Measurements from ENCODE around the gene C10orf53.
"Not testable (repeated sequence)": the region's sequence is repeated elsewhere in the genome, so short reads cannot be mapped to it uniquely, and the experiment has no call there.

The C10orf53 gene

DNA sequence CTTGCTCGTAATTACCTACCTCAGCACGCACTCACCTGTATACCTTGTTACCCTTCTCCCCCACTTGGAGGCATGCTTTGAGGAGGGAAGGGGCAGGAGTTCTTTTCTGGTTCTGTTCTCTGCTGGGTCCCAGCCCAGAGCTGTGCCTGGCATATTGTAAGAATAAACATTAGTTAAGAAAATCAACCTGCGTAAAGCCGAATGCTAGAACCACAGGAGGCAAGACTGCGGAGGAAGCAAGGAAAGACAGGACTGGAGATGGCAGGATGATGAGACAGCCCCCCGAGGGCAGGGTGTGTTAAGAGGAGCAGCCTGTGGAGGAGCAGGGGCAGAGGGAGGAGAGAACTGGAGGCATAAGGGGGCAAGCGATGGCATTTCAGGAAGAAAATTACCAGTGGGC lies 9.5 kb downstream of the C10orf53 start:
- no peak for FAIRE-seq

DNA sequence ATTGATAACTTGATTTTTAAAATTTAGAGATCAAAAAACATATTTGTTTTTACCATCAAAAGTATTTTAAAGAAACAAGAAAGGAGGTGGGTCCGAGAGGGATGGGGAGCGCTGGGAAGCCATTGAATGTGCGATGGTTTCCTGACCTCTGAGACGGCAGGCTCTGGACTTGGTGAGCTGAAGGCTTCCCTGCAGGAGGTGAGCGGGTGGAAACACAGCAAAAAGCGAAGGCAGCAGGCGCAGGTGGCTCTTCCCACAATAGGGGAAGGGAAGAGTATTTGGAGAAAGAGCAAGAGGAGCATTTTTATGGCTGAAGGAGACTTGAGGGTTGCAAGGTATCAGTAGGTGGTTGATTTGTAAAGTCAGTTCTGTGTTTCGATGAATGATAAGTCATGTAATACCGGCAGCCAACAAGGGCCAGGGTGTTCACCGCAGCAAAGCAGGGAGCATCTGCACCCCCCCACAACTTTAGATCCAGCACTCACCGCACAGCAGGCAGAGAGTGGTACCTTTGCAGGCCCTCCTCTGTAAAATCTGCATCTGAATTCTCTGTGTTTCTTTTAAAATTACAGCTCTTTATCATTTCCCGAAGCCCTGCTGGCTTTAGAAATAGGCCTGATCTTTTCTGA lies 10.5 kb downstream of the C10orf53 start:
- FAIRE-seq: no peak

DNA sequence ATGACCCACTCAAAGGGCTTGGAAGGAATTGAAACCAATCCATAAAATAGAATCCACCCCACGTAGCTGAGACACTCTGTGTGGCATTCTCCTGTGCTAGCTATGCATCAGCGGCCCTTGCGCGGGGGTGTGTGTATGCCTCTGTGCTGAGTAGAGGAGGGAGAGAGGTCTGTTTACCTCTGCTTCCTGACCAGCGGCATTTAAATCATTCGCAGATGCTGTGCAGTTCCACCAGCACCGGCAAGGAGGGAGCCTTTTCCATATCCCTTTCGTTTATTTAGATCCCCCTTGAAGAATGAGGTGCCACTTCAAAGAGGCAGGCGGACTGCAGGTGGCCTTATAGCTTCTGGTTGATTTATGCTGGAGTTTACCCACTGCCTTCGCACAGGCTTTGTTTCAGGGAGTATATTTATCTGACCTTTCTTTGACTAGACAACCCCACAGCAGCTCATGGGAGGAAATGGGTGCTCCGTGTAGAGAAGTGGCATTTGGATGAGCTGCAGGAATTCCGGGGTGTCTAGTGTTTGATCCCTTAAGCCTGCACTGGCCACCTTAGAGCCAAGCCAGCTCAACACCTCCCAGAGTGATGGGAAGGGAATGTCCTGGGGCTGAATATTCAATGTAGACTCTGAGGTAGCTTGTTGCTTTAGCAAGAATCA lies 11.4 kb downstream of the C10orf53 start:
- no peak for FAIRE-seq

DNA sequence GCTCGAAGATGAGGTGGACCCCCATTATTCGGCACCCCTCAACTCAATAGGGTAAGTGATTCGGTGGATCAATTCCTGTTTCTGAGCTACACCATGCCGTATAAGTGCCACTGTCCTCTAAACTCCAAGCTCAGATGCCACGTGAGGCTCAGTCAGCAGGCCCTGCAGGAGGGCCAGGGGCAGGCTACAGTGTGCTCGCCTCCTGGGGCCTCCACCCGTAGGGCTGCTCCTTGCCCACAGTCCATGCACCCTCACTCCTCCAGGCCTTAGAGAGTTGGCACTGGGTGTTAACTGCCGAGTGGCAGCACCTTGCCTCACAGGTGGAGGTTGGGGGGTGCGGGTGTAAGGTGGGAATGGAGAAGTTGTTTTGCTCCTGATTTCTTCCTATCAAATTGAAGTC lies 12.1 kb downstream of the C10orf53 start:
- no peak for FAIRE-seq

DNA sequence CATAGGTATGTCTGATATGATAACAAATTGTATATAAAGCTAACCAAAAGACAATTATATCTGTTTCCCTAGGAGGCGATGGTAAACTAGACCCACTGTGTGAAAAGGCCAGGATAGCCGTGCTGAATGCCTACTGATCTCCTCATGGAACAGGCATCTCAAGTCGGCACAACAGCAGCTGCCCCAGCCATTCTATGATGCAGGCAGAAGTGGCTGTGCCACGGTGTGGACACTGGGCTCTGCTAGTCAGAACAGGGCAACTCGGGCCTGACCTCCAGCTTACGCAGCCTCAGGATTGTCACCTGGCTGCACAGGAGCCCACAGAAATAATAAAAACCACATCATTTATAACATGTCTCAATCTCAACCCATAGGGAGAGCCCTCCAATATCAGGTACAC lies 15.0 kb downstream of the C10orf53 start:
- no peak for FAIRE-seq

DNA sequence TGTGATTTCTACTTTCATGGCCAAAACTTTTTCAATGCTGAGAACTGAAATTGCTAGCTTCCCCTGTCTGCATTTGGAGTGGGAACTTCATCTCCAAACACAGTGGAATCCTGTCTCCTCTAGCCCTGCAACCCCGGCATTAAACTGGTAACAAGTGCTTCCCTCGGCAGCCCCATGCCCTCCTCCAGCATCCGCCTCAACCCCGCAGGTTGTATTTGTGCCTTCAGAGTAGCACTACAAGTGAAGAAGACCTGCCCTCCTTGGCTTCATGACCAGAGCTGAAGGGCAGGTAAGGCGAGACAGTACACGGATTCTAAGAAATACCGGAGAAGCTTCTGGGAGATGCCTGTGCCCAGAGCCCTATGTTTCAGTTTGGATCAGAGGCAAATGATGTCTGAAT lies 16.9 kb downstream of the C10orf53 start:
- FAIRE-seq: no peak

DNA sequence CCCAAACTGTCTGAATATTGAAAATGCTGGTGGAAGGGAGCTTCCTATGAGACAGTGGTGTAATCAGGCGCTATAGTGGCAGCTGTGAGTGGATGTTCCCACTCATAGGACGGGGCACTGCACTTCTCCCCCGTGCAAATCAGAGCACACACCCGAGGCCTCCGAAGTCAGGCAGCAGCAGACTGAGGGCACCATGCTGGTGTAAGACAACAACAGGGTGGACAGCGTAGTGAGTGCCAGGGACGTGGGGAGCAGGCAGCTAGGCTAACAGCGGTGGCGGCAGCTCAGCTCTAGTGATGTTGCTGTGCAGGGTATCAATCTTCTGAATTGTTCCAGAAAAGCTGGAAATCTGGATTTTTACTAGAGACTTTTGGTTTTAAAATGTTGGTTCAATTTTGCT lies 19.2 kb downstream of the C10orf53 start:
- no peak for FAIRE-seq

DNA sequence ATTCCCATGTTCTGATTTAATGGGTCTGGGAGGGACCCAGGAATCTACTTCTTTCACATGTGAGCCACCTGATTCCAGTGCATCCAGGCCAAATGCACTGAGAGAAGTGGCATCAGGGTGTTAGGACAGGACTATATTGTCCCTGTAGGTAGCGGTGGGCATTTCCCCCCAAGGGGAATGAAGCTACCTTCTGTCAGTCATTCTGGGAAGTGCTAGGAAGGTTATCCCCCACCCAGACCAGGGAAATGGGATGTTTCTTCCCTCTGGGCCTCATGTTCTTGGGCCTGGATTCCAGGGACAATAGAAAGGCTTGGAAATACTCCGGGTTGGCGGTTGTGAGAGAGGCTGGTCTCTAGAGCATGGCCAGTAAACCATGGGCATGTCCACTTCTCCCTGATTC lies 20.8 kb downstream of the C10orf53 start:
- no peak for FAIRE-seq

DNA sequence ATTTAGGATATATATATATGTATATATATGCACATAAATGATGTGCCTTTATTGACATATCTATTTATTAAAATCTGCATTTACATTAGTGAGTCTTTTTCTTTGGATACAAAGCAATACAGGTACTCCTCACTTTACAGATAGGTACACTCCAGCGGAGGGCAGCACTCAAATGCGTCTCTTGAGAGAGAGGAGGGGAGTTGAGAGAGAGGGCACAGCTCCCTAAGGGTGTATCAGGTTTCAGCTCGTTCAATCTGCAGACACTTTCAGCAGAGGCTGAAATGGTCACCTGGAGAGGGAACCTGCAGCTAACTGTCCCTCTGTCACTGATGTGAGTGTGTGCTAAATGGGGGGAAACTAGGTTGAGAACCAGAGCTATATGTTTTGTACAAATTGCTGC lies 21.5 kb downstream of the C10orf53 start:
- FAIRE-seq: no peak

DNA sequence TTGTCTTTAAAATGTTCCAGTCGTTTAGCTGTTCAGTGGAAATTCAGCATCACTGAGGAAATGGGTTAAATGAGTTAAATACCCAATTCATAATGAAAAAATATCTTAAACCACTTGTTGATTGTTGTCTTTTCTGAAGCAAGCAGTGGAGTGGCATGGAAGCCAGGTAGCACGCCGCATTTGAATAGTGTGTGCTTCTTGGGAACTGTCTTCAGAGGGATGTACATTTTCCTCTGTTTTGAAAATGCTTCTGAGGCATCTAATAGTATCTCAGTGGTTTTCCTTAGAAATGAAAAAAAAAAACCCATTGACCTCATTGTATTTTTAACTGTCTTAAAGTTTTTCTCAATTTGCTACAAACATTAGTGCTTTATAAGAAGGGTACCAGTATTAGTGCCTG lies 28.1 kb downstream of the C10orf53 start:
- no peak for FAIRE-seq

DNA sequence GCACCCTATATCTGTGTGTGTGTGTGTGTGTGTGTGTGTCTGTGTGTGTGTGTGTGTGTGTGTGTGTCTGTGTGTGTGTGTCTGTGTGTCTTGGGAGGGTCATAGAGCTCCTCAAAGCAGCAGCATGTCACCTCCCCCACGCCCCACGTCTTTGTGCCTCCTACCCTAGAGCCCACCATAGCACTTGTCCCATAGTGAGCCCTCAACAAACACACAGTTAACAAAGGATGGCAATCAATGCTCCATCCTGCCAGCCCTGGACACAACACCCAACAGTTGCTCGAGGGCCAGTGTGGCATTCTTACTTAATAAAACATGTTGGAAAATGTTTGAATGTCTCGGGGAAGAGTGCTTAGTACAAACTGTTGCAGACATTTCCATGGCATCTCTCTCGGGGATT lies 30.5 kb downstream of the C10orf53 start:
- FAIRE-seq: no peak

DNA sequence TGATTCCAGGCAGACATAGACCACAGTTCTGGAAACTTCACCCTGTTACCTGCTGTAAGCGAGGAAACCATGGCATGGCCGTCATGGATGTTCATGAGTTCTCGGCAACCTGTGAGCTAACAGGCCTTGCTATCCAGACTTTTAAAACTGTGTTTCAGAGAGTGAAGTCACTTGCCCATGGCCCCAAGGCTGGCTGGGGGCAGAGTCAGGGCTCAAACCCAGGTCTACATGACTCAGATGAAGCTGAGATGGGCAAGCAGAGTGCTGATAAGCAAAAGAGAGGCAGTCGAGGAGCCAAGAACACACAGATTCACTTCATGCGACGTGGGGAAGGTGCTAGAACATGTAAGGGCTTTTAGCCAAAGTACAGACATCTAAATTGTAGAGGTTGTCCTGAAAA lies 31.5 kb downstream of the C10orf53 start:
- FAIRE-seq: no peak

DNA sequence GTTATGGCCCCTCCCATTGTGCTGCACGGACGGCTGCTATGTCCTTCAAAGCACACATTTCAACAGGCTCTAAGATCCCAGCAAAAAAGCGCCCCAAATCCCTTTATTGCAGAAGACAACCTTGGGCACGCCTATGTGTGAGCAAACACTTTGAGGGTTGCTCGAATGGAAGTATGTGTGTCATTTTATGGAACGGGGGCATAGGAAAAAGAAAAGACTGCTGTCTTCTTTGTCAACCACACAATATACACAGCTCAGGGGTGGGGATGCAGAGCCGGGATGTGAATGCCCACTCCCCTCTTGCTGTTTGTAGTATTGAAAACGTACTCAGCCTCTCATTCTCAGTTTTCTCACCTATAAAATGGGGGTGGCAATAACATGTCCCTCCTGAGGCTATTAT lies 32.0 kb downstream of the C10orf53 start:
- FAIRE-seq: no peak

DNA sequence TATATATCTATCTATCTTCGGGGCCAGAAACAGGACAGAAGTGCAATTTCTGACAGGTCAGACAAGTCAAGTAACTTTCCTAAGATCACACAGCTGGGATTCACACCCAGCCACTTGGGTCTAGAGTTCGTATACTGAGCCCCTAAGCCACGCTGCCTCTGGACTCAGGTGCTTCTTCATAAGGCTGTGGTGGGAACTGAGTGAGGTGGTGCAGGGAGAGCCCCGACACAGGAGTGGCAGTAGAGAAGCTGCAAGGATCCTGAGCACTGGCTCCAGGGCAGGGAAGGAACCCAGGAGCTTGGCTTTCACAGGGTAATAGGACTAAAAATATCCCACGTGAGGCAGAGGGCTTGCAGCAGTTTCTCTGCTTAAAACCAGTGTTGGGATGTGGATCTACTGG lies 33.8 kb downstream of the C10orf53 start:
- FAIRE-seq: no peak

DNA sequence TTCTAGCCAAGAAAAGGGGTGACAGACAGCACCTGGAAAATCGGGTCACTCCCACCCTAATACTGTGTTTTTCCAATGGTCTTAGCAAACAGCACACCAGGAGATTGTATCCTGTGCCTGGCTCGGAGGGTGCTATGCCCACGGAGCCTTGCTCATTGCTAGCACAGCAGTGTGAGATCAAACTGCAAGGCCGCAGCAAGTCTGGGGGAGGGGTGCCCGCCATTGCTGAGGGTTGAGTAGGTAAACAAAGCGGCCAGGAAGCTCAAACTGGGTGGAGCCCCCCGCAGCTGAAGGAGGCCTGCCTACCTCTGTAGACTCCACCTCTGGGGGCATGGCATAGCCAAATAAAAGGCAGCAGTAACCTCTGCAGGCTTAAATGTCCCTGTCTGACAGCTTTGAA lies 35.7 kb downstream of the C10orf53 start:
- FAIRE-seq: not testable (repeated sequence)

DNA sequence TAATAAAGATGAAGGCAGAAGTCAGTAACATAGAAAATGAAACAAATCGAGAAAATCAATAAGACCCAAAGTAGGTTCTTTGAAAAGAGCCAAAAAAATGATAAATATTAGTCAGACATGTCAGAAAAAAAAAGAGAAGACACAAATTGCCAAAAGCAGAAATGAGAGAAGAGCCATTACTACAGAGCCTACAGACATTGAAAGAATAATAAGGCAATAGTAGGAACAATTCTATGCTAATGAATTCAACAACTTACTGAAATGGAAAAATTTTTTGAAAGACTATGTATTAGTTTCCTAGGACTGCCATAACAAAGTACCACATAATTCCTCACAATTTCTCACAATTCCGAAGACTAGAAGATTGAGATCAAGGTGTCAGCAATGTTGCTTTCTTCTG lies 47.1 kb downstream of the C10orf53 start:
- no peak for FAIRE-seq

DNA sequence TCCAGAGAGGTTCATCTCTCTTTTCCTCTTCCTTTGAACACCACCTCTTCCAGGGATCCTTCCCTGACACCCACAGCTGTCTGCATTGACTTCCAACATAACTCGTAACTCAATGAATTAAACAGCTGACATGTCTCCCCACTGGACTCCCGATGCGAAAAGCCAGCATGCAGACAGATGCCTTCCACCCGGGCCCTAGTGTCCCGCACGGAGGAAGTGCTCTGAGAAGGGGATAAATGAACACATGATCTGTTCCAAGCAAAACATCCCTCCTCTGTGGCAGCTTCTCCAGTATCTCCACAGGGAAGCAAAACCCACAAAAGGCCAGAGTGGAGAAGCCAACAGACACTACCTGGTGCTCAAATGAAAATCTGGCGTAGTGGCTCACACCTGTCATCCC lies 54.4 kb downstream of the C10orf53 start:
- no peak for FAIRE-seq

DNA sequence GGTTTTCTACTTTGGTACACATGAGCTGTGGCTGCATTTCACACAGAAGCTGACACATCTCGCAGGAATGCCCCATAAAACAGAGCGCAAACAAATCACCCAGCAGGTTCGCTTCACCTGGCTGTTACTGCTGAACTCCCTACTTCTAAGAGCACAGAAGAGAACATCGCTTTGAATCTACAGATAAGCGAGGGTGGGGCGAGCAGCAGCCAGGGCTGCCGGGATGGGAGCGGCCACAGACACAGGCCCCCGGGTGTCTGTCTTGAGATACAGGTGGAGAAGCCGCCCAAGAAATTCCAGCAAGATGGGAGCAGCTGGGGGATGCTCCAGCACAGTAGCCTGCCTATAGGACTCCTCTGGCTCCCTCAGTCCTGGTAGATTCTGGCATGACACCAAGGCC lies 55.2 kb downstream of the C10orf53 start:
- no peak for FAIRE-seq

DNA sequence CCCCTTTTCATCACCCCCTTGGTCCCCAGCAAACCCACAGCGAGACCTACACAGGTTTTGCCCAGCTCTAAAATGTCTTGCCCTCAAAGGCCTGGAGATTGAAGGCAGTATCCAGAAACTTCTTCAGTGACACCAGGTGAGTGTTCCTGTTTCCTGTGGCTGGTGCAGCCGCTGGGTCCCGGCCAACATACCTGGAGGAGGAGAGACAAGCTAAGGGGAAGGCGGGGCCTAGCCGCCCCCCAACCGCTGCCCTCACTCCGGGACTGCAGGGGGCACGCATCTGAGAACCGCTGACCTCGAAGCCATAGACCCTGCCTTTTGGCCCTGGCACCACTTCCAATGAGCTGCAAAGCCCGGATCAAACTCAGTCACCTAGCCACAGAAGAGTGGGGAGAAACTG lies 55.7 kb downstream of the C10orf53 start:
- no peak for FAIRE-seq

DNA sequence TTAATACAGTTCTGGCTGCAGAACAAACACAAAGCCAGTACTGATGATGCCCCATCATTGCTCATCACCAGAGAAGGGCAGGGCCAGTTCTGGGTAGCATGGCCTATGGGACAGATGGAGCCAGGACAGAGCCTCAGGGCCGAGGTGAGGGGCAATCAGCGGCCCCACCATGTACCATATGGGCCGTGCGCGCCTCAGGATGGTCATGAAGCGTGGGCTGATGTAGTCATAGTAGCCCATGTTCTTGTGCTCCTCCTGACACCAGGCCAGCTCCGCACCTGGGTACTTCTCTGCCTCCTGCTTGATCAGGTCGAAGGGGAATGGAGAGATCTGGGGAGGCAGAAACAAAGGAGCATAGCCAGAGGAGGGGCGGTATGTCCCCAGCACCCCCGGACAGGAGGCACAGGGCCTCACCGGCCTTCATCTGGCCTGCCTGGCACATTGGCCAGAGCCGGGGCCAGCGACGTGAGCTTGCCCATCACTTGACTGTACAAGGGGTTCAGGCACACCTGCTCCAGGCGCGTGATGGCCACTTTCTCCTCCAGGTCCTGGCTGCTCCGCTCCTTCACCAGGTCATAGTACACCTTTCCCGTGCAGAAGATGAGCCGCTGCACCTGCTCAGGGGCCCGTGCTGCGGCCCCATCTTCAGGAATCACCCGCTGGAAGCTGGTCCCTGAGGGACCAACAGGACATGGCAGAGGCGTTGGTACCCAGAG lies 56.6 kb downstream of the C10orf53 start:
- FAIRE-seq: no peak

DNA sequence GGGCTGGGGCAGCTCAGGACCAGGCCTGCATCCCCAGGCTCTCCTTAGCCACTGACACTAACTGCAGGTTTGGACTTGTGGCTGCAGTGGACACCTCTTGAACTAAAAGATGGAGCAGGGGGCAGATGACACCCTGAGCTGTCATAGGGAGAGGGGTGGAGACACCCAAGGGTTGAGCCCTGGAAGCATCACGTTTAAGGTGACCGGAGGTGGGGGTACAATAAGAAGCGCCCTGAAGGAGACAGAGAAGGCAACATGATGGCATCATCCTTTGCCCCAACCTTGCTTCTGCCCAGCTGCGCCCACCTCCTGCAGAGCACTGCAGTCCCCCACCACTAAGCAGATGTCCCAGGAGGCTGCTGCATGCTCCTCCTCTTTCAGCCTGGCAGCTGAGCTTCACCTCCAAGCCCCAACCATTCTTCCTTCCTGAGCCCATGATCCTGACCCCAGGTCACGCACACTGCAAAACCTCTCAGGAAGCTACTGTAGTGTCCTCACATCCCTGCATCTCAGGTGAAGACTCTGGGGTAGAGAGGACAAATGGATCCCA lies 57.2 kb downstream of the C10orf53 start:
- no peak for FAIRE-seq

DNA sequence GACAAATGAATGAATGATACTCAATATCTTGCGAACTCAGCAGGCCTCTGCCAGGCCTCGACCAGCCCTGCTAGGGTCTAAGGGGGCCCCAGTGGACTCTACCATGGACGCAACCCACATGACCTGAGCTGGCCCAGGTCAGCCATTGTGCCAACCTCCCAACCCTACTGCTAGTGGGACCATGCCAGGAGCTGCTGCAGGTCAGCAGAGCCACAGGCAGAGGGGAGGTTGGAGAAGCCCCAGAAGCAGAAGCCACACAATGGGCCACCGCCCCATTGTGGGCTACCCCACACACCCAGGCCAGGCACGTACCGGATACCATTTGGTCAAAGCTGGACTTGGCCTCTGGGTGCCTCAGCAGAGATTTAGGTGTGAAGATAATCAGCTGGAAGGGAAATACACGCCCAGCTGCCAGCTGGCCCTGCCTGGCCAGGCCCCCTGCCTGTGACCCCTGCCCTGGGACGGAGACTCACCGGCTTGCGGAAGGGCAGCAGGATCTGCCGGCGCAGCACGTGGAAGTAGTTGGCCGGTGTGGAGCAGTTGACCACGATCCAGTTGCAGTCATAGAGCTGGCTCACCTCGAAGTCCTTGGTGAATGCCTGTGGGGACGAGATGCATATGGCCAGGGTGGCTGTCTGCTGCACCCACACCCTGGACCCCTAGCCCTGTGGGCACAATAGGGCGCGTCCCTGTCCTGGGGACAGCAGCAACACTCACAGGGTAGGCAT lies 58.2 kb downstream of the C10orf53 start:
- no peak for FAIRE-seq

DNA sequence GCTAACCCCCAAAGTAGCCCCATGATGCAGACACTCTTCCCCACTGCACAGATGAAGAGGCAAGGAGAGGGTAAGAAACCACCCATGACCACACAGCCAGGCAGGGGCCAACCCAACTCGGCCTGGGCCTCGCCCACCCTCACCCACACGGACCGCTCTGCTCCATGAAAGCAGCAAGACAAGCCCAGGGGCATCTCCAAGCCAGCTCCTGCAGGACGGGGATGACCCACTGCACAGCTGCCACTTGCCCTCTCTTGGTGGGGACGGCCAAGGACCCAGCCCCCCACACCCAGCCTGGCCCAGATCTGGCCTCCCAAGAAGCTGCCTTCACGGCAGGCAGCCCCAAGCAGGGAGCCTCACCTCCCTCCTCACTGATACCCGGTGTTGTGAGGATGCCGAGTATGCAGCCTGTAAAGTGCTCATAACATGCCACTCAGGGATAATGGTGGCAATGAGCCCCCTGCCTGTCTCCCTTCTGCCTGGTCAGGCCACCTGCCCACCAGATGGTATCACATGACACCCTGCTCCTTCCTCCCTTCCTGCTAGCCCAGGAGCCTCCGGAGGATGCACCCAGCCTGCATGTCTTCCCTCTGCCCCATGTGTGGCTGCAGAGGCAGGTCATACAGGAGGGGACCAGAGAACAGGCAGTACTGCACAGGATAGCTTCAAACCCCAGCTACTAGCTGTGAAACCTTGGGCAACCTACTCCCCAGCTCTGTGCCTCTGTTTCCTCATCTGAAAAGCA lies 59.3 kb downstream of the C10orf53 start:
- FAIRE-seq: no peak

Data from A204.1 (cell line).